HepG2 (cell line): ENCODE data around the gene DDX11. TPM values are rescaled to one million over a fixed set of nuclear protein-coding genes. Genes with fewer than 3 reads are reported as not detected.

ENCODE experiments used
- ATAC-seq: fragments of 200-7000 bp; cut with Tn5 transposase; 3 replicates; pipeline ENCODE4 v1.9.1; 2020; ENCODE audit warnings: mild to moderate bottlenecking, moderate library complexity
- BruUV-seq: library from RNA; stranded (reverse); fragments of 400-500 nt; replicated peaks from 2 replicates; lab custom pipeline; 2021; lab: Mats Ljungman, UMichigan
- CTCF ChIA-PET: fragments of 300-600 bp; formaldehyde crosslinking; extraction: SDS; loops from one replicate; lab custom pipeline; 2021; ENCODE audit warnings: low total read pairs, inconsistent platforms, low intra/inter-chr PET ratio; lab: Yijun Ruan, JAX
- POLR2A ChIA-PET: fragments of 350-600 bp; sonication (Branson Sonifier 250); formaldehyde crosslinking; loops from one replicate; lab custom pipeline; 2020; ENCODE audit warnings: antibody characterized with exemption, inconsistent platforms; lab: Yijun Ruan, JAX
- DNase-seq: peaks from one replicate; pipeline ENCODE4 v3.0.0-alpha.2; 2015; ENCODE audit warnings: low spot score
- FAIRE-seq: peaks from 3 replicates; lab custom pipeline; 2011; peaks lifted over from hg19 to GRCh38; lab: Jason Lieb, UNC
- H2AFZ ChIP-seq: one replicate; pipeline ENCODE4 v1.6.1; 2011; ENCODE audit warnings: low read length, inconsistent platforms
- H3K27ac ChIP-seq: fragments of 300-600 bp; 3 replicates; pipeline ENCODE4 v1.8.0; 2011; ENCODE audit warnings: mixed run types, mild to moderate bottlenecking, mixed read lengths, low read length, inconsistent platforms; ENCODE audit not compliant: insufficient read depth; ENCODE audit errors: extremely low read length
- H3K27me3 ChIP-seq, 2 experiments: fragments of 200-600 bp in 1 of 2; 2 replicates in 1 of 2; 3 replicates in 1 of 2; pipeline versions ENCODE4 v1.6.0 to v1.8.0; 2011; ENCODE audit warnings: low read length in 2 of 2, mild to moderate bottlenecking in 2 of 2, moderate library complexity in 2 of 2, inconsistent platforms in 1 of 2; ENCODE audit not compliant: insufficient read depth in 2 of 2, control insufficient read depth in 1 of 2
- H3K36me3 ChIP-seq, 2 experiments: fragments of 200-600 bp in 1 of 2; replicated peaks in 1 of 2; 2 replicates in 1 of 2; 3 replicates in 1 of 2; pipeline versions ENCODE4 v1.5.1 to v1.8.0; 2011; ENCODE audit warnings: low read length in 2 of 2, inconsistent platforms in 1 of 2; ENCODE audit not compliant: insufficient read depth in 2 of 2, control insufficient read depth in 1 of 2
- H3K4me1 ChIP-seq: 2 replicates; pipeline ENCODE4 v1.5.1; 2012; ENCODE audit warnings: low read length, inconsistent platforms; ENCODE audit not compliant: insufficient read depth
- H3K4me2 ChIP-seq: 2 replicates; pipeline ENCODE4 v1.6.0; 2011; ENCODE audit warnings: low read depth, low read length, inconsistent platforms
- H3K4me3 ChIP-seq, 3 experiments: fragments of 200-600 bp in 1 of 3; sonication (generic), shearing (Covaris generic) in 1 of 3; replicated peaks in 1 of 3; 2 replicates each; pipeline ENCODE4 v1.5.1; 2011 to 2016; ENCODE audit warnings: low read length in 3 of 3, inconsistent platforms in 2 of 3, low read depth in 2 of 3, mild to moderate bottlenecking in 2 of 3, control low read depth in 1 of 3, mixed read lengths in 1 of 3; ENCODE audit not compliant: insufficient read depth in 1 of 3
- H3K79me2 ChIP-seq: one replicate; pipeline ENCODE4 v1.6.1; 2011; ENCODE audit warnings: low read length, inconsistent platforms; ENCODE audit not compliant: insufficient read depth
- H3K9ac ChIP-seq: 2 replicates; pipeline ENCODE4 v1.6.0; 2011; ENCODE audit warnings: mild to moderate bottlenecking, low read depth, low read length, inconsistent platforms; ENCODE audit not compliant: insufficient read depth
- H3K9me3 ChIP-seq: 2 replicates; pipeline ENCODE4 v1.5.1; 2012; ENCODE audit warnings: mild to moderate bottlenecking, low read length
- H4K20me1 ChIP-seq: 2 replicates; pipeline ENCODE4 v1.6.0; 2011; ENCODE audit warnings: inconsistent platforms, mild to moderate bottlenecking, low read length, moderate library complexity; ENCODE audit not compliant: insufficient read depth
- EP300 ChIP-seq, 3 experiments: sonication (generic) in 1 of 3; formaldehyde crosslinking in 1 of 3; IDR thresholded peaks; 2 replicates each; pipeline versions ENCODE4 v1.5.1 to v1.6.1; 2011 to 2020; ENCODE audit warnings: low read depth in 2 of 3, low read length in 2 of 3, borderline replicate concordance in 1 of 3, improper control_type of control experiment in 1 of 3, mild to moderate bottlenecking in 1 of 3, missing genetic modification reagents in 1 of 3, moderate library complexity in 1 of 3
- FOXM1 ChIP-seq: sonication (generic); formaldehyde crosslinking; IDR thresholded peaks from 2 replicates; pipeline ENCODE4 v1.5.0; 2020; ENCODE audit warnings: missing genetic modification reagents
- JUNB ChIP-seq: sonication (generic); formaldehyde crosslinking; IDR thresholded peaks from 2 replicates; pipeline ENCODE4 v1.8.0; 2022; ENCODE audit warnings: missing genetic modification reagents, mild to moderate bottlenecking, borderline replicate concordance
- SCMH1 ChIP-seq: sonication (generic); formaldehyde crosslinking; IDR thresholded peaks from 2 replicates; pipeline ENCODE4 v1.9.0; 2021; ENCODE audit warnings: missing genetic modification reagents, mild to moderate bottlenecking, borderline replicate concordance
- ZNF431 ChIP-seq: sonication (generic); formaldehyde crosslinking; IDR thresholded peaks from 2 replicates; pipeline ENCODE4 v1.9.0; 2022; ENCODE audit warnings: missing genetic modification reagents, low read depth, mild to moderate bottlenecking, borderline replicate concordance
- ZNF615 ChIP-seq: sonication (generic); formaldehyde crosslinking; IDR thresholded peaks from 2 replicates; pipeline ENCODE4 v1.5.0; 2020; ENCODE audit warnings: mild to moderate bottlenecking, missing genetic modification reagents, borderline replicate concordance
- ZNF703 ChIP-seq: sonication (generic); formaldehyde crosslinking; IDR thresholded peaks from 2 replicates; pipeline ENCODE4 v1.5.1; 2020; ENCODE audit warnings: missing genetic modification reagents, mild to moderate bottlenecking, moderate library complexity, borderline replicate concordance
- WGBS: methylation state at CpG from one replicate; pipeline ENCODE4 v1.1.6; 2017; ENCODE audit warnings: low lambda C conversion rate; 5-methylcytosine and 5-hydroxymethylcytosine counted together
- in situ Hi-C: cut with HindIII; loops from 2 replicates; pipeline ENCODE4 v1.10.0; 2017; ENCODE audit warnings: low pct_unique_long_range_greater_than_20kb; ENCODE audit not compliant: extremely low pct_ligation_motif_present
- intact Hi-C: fragments of 100-400 bp; cut with micrococcal nuclease; formaldehyde crosslinking; loops from one replicate; pipeline ENCODE4 v1.10.0; 2022; ENCODE audit not compliant: unreplicated experiment
- polyA plus RNA-seq, 8 experiments: library from polyadenylated mRNA; depleted of rRNA in 3 of 8; stranded (reverse) in 7 of 8; unstranded in 1 of 8; fragments of >200 nt; fragmentation: Illumina TruSeq in 4 of 8; extraction: Trizol in 4 of 8; gene quantifications; 2 replicates each; pipeline versions ENCODE4 v1.2.1 to v1.2.3, GENCODE V29; 2011 to 2016; ENCODE audit warnings: low read depth in 4 of 8, missing spikeins in 1 of 8, mixed read lengths in 1 of 8; ENCODE audit not compliant: insufficient read depth in 1 of 8
- total RNA-seq, 5 experiments: library from RNA; depleted of rRNA; stranded (reverse); fragments of >200 nt; fragmentation: Illumina TruSeq; extraction: Trizol; gene quantifications; 2 replicates each; pipeline ENCODE4 v1.2.3, GENCODE V29; 2016; ENCODE audit warnings: low read depth in 1 of 5
- TF ChIP-seq, protein P1 (sequence below): sonication (generic); formaldehyde crosslinking; IDR thresholded peaks from 2 replicates; pipeline ENCODE4 v1.4.0; 2020; ENCODE audit warnings: mild to moderate bottlenecking, low read depth, missing genetic modification reagents

DDX11 gene
- total and polyA plus RNA-seq, 2 of the 13 experiments (the other 11 are each of a cell fraction or from before 2014, with no cell fraction given): 23.9 to 40.8 TPM

DNA sequence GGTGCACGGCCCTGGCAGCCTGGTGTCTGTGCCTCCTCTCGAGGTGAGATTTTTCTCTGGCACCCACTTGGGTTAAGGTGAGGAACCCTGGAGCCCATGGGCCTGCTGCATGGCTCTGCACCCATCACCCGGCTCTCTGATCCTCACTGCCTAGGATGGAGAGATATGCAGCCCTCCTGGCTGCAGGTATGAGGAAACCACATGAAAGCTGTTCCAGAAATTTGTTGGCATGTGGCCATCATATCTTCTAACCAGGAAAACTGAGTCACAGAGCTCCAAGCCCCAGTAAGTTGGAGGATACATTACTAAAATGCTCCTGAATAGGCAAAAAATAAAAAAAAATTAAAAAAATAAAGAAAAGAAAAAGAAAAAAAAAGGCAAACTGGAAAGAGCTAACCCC is 39.3 kb upstream of the DDX11 start:
- no peak overlapping the region for H3K27ac ChIP-seq
- no peaks in the 10 kb centered on the region for H4K20me1 ChIP-seq
- WGBS: 0% methylated on average over 1 of the region's 3 CpGs
- no peaks in the 10 kb centered on the region for H3K9me3 ChIP-seq
- DNase-seq: no peak
- H3K4me2 ChIP-seq: no peak overlapping the region
- no peak for ATAC-seq
- CTCF ChIA-PET: no interaction called here
- H2AFZ ChIP-seq: no peak overlapping the region
- no peaks in the 10 kb centered on the region for H3K4me1 ChIP-seq
- intact Hi-C loops (no loop called here), in situ Hi-C loops (no loop called here)
- H3K9ac ChIP-seq: no peak overlapping the region
- FAIRE-seq: no peak
- peaks cover 0 to 2% of the 10 kb centered on the region in 2 experiments; a peak in 1 of 5 replicates for H3K27me3 ChIP-seq
- no peak for TF ChIP-seq JUNB (CRISPR knock-in tag)
- no peak for TF ChIP-seq SCMH1 (CRISPR knock-in tag)
- no peak for TF ChIP-seq ZNF431 (CRISPR knock-in tag)
- TF ChIP-seq FOXM1 (CRISPR knock-in tag): no peak
- TF ChIP-seq, protein P1, sequence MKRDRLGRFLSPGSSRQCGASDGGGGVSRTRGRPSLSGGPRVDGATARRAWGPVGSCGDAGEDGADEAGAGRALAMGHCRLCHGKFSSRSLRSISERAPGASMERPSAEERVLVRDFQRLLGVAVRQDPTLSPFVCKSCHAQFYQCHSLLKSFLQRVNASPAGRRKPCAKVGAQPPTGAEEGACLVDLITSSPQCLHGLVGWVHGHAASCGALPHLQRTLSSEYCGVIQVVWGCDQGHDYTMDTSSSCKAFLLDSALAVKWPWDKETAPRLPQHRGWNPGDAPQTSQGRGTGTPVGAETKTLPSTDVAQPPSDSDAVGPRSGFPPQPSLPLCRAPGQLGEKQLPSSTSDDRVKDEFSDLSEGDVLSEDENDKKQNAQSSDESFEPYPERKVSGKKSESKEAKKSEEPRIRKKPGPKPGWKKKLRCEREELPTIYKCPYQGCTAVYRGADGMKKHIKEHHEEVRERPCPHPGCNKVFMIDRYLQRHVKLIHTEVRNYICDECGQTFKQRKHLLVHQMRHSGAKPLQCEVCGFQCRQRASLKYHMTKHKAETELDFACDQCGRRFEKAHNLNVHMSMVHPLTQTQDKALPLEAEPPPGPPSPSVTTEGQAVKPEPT (CRISPR knock-in tag): no peak
- TF ChIP-seq EP300 (IDR thresholded peaks at IDR 0.05; ENCODE audit: low read depth in 2 of 2, low read length in 2 of 2): no peak
- no peak for TF ChIP-seq EP300 (CRISPR knock-in tag; IDR thresholded peaks at IDR 0.05; ENCODE audit: borderline replicate concordance)
- no peak for TF ChIP-seq ZNF615 (CRISPR knock-in tag)
- no peak for TF ChIP-seq ZNF703
- no peaks in the 10 kb centered on the region for H3K79me2 ChIP-seq
- no TSS peak for BruUV-seq
- no peak overlapping the region for H3K4me3 ChIP-seq
- POLR2A ChIA-PET: no interaction called here
- H3K36me3 ChIP-seq: no peaks in the 10 kb centered on the region
